ENCODE data around the gene USH1C. TPM values are rescaled to one million over a fixed set of nuclear protein-coding genes. Genes with fewer than 3 reads are reported as not detected.

USH1C gene
- total RNA-seq, 1 donor, result not detected

GRCh38 chr11:17585911-17586695 lies 41.9 kb upstream of the USH1C start:
- no peak for TF ChIP-seq CTCF (IDR thresholded peaks at IDR 0.05; ENCODE audit: insufficient read depth, low read length)
- H3K4me3 ChIP-seq (ENCODE audit: low read depth, low read length), result no peak overlapping the region
- DNase-seq (ENCODE audit: low read depth), result no peak

GRCh38 chr11:17581732-17582053 lies 37.5 kb upstream of the USH1C start:
- no peak for TF ChIP-seq CTCF (IDR thresholded peaks at IDR 0.05; ENCODE audit: insufficient read depth, low read length)
- no peak for DNase-seq (ENCODE audit: low read depth)
- H3K4me3 ChIP-seq (ENCODE audit: low read depth, low read length), result no peak overlapping the region

DNA sequence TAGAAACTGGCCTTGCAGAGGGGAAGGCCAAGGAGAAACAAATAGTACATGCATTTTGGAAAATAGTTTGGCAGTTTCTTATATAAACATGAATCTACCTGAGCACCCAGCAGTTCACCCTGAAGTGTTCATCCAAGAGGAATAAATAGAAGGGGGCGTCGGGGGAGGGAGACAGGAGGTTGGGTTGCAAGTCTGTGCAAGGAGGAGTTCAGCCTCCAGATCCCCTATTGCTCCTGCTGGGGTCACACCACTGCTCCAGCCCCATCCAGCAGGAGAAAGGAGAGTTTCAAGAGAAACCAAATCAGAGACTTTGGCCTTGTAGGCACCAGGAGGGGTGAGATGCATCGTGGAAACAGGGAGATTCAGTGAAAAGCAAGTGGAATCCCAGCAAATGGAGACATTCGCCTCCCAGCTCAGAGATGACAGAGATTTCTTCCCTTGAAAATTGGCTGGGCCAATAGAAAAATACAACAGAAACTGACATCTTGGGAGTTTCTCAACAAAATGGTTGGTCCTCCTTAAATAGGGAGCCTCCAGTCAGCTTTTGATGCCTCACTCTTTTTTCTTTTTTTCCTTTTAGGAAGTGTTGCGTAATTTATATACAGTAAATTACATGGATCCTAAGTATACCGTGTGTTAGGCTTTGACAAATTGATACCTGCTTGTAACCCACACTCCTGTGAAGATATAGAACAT lies 37.0 kb upstream of the USH1C start:
- TF ChIP-seq CTCF (IDR thresholded peaks at IDR 0.05; ENCODE audit: insufficient read depth, low read length), result no peak
- DNase-seq (ENCODE audit: low read depth), result no peak
- no peak overlapping the region for H3K4me3 ChIP-seq (ENCODE audit: low read depth, low read length)

DNA sequence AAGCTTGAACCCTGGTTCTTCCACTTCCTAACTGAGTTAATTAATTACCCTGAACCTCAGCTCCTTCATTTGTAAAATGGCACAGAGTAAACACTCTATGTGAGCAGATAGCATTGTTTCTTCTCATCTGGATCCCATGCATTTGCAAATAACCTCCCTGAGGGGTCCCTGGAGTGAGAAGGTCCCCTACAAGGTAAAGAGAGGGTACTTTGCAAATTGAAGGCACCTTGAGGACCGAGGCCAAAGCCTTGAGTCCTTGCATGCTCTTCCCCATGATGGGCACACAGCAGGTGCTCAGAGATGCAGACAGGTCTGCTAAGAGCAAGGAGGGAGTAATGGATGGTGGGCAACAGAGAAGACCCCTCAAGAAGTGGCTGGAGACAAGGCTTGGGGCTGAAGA lies 36.1 kb upstream of the USH1C start:
- H3K4me3 ChIP-seq (ENCODE audit: low read depth, low read length), result no peak overlapping the region
- TF ChIP-seq CTCF (IDR thresholded peaks at IDR 0.05; ENCODE audit: insufficient read depth, low read length), result no peak
- no peak for DNase-seq (ENCODE audit: low read depth)

DNA sequence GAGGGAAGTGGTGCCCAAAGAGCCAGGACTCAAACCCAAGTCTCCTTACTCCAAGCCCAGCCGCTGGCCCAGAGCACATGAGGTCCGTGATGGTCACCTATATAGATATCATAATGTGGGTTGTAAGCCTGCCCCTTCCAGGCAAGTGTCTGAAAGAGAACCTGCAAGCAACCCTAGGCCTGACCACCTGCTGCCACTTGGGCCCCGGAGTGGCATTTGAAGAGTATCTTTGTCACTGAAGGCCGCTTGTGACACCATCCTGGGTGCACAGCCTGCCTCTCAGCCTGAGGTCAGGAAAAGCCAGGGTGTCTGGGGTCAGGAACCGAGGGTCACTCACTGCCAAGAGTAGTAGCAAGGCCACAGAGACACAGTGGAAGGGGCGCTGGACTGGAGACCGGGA lies 35.2 kb upstream of the USH1C start:
- no peak for DNase-seq (ENCODE audit: low read depth)
- no peak for TF ChIP-seq CTCF (IDR thresholded peaks at IDR 0.05; ENCODE audit: insufficient read depth, low read length)
- no peak overlapping the region for H3K4me3 ChIP-seq (ENCODE audit: low read depth, low read length)

GRCh38 chr11:17578958-17579357 lies 34.7 kb upstream of the USH1C start:
- no peak for TF ChIP-seq CTCF (IDR thresholded peaks at IDR 0.05; ENCODE audit: insufficient read depth, low read length)
- H3K4me3 ChIP-seq (ENCODE audit: low read depth, low read length), result no peak overlapping the region
- no peak for DNase-seq (ENCODE audit: low read depth)
